CD4-positive, alpha-beta T cell (primary cell): ENCODE data around the gene RASGRF2. TPM values are rescaled to one million over a fixed set of nuclear protein-coding genes. Genes with fewer than 3 reads are reported as not detected.

Experiments
- ATAC-seq: fragments of 200-7000 bp; cut with Tn5 transposase; one replicate; pipeline ENCODE4 v1.10.0; 2022; ENCODE audit warnings: mild to moderate bottlenecking; ENCODE audit not compliant: poor library complexity
- CTCF ChIA-PET: fragments of 350-600 bp; sonication (Branson Sonifier 250); formaldehyde crosslinking; loops from one replicate; lab custom pipeline; 2021; ENCODE audit warnings: antibody characterized with exemption, inconsistent platforms; lab: Charles Lee
- POLR2A ChIA-PET: fragments of 350-600 bp; sonication (Branson Sonifier 250); formaldehyde crosslinking; loops from one replicate; lab custom pipeline; 2021; ENCODE audit warnings: antibody characterized with exemption, inconsistent platforms; lab: Charles Lee
- DNase-seq, 14 experiments: peaks; one replicate each; pipeline ENCODE4 v3.0.0-alpha.2; 2013 to 2020; ENCODE audit warnings: mixed read lengths in 2 of 14
- H3K27ac ChIP-seq, 2 donors: one replicate each; pipeline versions ENCODE4 v1.5.1 to v1.7.0; 2013; ENCODE audit warnings: low read length in 2 of 2, low read depth in 1 of 2, mild to moderate bottlenecking in 1 of 2
- H3K27me3 ChIP-seq, 2 experiments: 1 replicate in 1 of 2; 2 replicates in 1 of 2; pipeline versions ENCODE4 v1.6.1 to v1.7.0; 2013; ENCODE audit warnings: low read length in 2 of 2, control low read depth in 1 of 2, mild to moderate bottlenecking in 1 of 2, moderate library complexity in 1 of 2; ENCODE audit not compliant: insufficient read depth in 2 of 2, control insufficient read depth in 1 of 2
- H3K36me3 ChIP-seq: one replicate; pipeline ENCODE4 v1.6.1; 2013; ENCODE audit warnings: low read length, control low read depth; ENCODE audit not compliant: insufficient read depth
- H3K4me1 ChIP-seq: one replicate; pipeline ENCODE4 v1.6.1; 2013; ENCODE audit warnings: low read length, control low read depth; ENCODE audit not compliant: insufficient read depth
- H3K4me3 ChIP-seq: one replicate; pipeline ENCODE4 v1.5.1; 2013; ENCODE audit warnings: mild to moderate bottlenecking, low read length, moderate library complexity
- H3K9me3 ChIP-seq, 2 experiments: 1 replicate in 1 of 2; 2 replicates in 1 of 2; pipeline versions ENCODE4 v1.6.1 to v1.7.0; 2013; ENCODE audit warnings: low read length in 2 of 2, mild to moderate bottlenecking in 2 of 2, control low read depth in 1 of 2, moderate library complexity in 1 of 2; ENCODE audit not compliant: control insufficient read depth in 1 of 2, insufficient read depth in 1 of 2
- H3K27ac Mint-ChIP-seq: one replicate; pipeline ENCODE4 v1.8.0; 2020; ENCODE audit warnings: mixed read lengths
- H3K27me3 Mint-ChIP-seq: one replicate; pipeline ENCODE4 v1.8.0; 2021; ENCODE audit warnings: mixed read lengths
- H3K36me3 Mint-ChIP-seq: one replicate; pipeline ENCODE4 v1.8.0; 2021; ENCODE audit warnings: low read depth, mixed read lengths
- H3K4me1 Mint-ChIP-seq: one replicate; pipeline ENCODE4 v1.8.0; 2021; ENCODE audit warnings: low read depth, mixed read lengths
- H3K4me3 Mint-ChIP-seq: one replicate; pipeline ENCODE4 v1.8.0; 2020; ENCODE audit warnings: mild to moderate bottlenecking, mixed read lengths
- H3K9me3 Mint-ChIP-seq: one replicate; pipeline ENCODE4 v1.8.0; 2020; ENCODE audit warnings: mixed read lengths
- intact Hi-C, 2 experiments: fragments of 100-400 bp; cut with DNase I in 1 of 2; cut with micrococcal nuclease in 1 of 2; formaldehyde crosslinking; loops; one replicate each; pipeline versions ENCODE4 v1.15.1 to v1.9.0; 2023 to 2025; cut with DNase I, micrococcal nuclease
- total RNA-seq, 174 experiments: library from RNA in 2 of 174; stranded (reverse) in 2 of 174; gene quantifications; one replicate each; pipeline ENCODE4 v1.2.3 and lab custom pipeline; 2021 to 2026
- TF ChIP-seq, protein P1 (sequence below): fragments of 200-600 bp; IDR thresholded peaks from one replicate; pipeline ENCODE4 v1.8.0; 2022; ENCODE audit warnings: antibody characterized with exemption, mild to moderate bottlenecking

The RASGRF2 gene
- total RNA-seq, 2 experiments from 2014 or later = 21.9 to 24.9 TPM

DNA sequence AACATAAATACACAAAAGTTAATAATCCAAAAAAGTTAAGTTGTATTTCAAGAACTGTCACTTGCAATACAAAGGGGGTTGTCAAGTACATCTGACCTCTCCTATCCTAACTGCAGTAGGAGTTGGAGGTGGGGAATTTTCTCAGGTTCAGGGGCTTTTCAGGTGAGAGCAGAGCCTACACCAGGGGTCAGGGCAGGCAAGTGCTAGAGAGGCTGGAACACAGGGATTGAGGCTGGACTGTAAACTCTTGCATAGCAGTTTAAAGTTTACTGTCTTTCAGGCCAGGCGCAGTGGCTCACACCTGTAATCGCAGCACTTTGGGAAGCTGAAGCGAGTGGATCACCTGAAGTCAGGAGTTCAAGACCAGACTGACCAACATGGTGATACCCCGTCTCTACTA, 25.4 kb upstream of the RASGRF2 start:
- peaks cover 4% of the 10 kb centered on the region for H3K4me1 ChIP-seq
- TF ChIP-seq, protein P1, sequence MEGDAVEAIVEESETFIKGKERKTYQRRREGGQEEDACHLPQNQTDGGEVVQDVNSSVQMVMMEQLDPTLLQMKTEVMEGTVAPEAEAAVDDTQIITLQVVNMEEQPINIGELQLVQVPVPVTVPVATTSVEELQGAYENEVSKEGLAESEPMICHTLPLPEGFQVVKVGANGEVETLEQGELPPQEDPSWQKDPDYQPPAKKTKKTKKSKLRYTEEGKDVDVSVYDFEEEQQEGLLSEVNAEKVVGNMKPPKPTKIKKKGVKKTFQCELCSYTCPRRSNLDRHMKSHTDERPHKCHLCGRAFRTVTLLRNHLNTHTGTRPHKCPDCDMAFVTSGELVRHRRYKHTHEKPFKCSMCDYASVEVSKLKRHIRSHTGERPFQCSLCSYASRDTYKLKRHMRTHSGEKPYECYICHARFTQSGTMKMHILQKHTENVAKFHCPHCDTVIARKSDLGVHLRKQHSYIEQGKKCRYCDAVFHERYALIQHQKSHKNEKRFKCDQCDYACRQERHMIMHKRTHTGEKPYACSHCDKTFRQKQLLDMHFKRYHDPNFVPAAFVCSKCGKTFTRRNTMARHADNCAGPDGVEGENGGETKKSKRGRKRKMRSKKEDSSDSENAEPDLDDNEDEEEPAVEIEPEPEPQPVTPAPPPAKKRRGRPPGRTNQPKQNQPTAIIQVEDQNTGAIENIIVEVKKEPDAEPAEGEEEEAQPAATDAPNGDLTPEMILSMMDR = no peak
- H3K27ac ChIP-seq = no peak overlapping the region
- ChIA-PET CTCF (interaction anchor here (0.8 kb wide), 1 partner anchor 174 kb away, joined by 3 read pairs; no protein-coding TSS in a partner anchor), POLR2A (no interaction called here)
- ATAC-seq (no peak), DNase-seq (peak in 3 of 14 experiments; percentile 12 to 21 (median 18))
- H3K4me1 Mint-ChIP-seq = peaks cover 8% of the 10 kb centered on the region
- intact Hi-C loops = loop anchor here in 1 of 2 experiments (2.0 to 10.0 kb wide), 2 partner anchors 174 to 260 kb away; no protein-coding TSS in a partner anchor
- no peaks in the 10 kb centered on the region for H3K27me3 ChIP-seq
- no peaks in the 10 kb centered on the region for H3K27me3 Mint-ChIP-seq
- H3K36me3 Mint-ChIP-seq = no peaks in the 10 kb centered on the region
- no peak overlapping the region for H3K27ac Mint-ChIP-seq
- H3K9me3 ChIP-seq = no peaks in the 10 kb centered on the region
- H3K4me3 Mint-ChIP-seq = no peak overlapping the region
- H3K9me3 Mint-ChIP-seq = no peaks in the 10 kb centered on the region
- no peaks in the 10 kb centered on the region for H3K36me3 ChIP-seq
- H3K4me3 ChIP-seq = no peak overlapping the region

DNA sequence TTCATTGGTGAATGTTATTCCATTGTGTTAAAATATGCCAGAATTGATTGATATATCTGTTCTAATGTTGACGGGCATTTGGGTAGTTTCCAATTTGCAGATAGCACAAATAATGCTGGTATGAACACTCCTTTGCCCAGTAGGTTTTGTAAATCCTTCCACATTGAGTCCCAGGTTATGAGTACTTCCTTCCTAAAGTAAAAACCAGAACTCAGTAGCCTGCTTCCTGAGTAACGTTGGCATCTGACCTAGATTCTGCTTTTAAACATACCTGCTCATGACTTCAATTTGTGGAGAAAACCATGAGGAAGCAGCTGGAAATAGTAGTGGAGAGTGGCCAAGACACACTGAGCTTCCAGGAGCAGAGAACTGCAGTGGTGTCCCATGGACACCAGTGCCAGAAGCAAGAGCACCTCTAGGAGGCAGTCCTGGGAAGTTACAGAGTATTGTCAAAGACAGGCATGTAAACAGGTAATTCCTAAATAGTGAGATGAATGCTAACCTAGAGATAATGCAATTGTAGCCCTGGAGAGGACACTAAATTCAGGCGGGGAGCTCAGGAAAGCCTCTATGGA, 24.3 kb upstream of the RASGRF2 start:
- Mint-ChIP-seq H3K9me3 (no peaks in the 10 kb centered on the region), H3K36me3 (no peaks in the 10 kb centered on the region), H3K4me1 (peaks cover 8% of the 10 kb centered on the region), H3K27me3 (no peaks in the 10 kb centered on the region), H3K27ac (no peak overlapping the region), H3K4me3 (no peak overlapping the region)
- peaks cover 4% of the 10 kb centered on the region for H3K4me1 ChIP-seq
- ChIA-PET CTCF (no interaction called here), POLR2A (interaction anchor here (1.1 kb wide), 1 partner anchor 172 kb away, joined by 3 read pairs; no protein-coding TSS in a partner anchor)
- no peaks in the 10 kb centered on the region for H3K9me3 ChIP-seq
- DNase-seq (peak in 3 of 14 experiments; percentile 14 to 26 (median 17)), ATAC-seq (no peak)
- no peaks in the 10 kb centered on the region for H3K27me3 ChIP-seq
- H3K27ac ChIP-seq = no peak overlapping the region
- intact Hi-C loops = loop anchor here in 1 of 2 experiments (2.0 to 10.0 kb wide), 2 partner anchors 173 to 259 kb away; no protein-coding TSS in a partner anchor
- TF ChIP-seq, protein P1 = peak; percentile 11
- no peaks in the 10 kb centered on the region for H3K36me3 ChIP-seq
- H3K4me3 ChIP-seq = no peak overlapping the region

DNA sequence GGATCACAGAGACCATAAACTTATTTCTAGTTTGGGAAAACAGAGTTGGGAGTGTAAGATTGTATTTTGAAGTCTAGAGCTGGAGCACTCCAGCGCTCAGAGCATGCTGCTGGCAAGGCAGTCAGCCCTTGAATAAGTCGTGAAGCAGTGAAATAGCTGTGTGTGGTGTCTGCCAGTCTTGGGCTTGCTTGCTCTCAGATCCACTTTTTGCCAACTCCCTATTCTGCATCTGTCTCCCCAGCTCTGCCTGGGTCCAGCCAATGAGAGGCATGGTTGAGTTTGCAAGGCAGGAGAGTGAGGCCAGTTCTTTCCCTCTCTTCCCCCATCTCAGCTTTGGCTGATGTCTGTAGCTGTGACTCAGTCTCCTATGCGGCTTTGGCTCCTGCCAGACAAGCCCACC, 23.3 kb upstream of the RASGRF2 start:
- Mint-ChIP-seq H3K4me3 (no peak overlapping the region), H3K27me3 (no peaks in the 10 kb centered on the region), H3K36me3 (no peaks in the 10 kb centered on the region), H3K27ac (no peak overlapping the region), H3K4me1 (peaks cover 8% of the 10 kb centered on the region), H3K9me3 (no peaks in the 10 kb centered on the region)
- H3K27me3 ChIP-seq = no peaks in the 10 kb centered on the region
- no peak for DNase-seq
- no peak overlapping the region for H3K4me3 ChIP-seq
- intact Hi-C loops = loop anchor here in 1 of 2 experiments (10.0 kb wide), 1 partner anchor 258 kb away; no protein-coding TSS in a partner anchor
- TF ChIP-seq, protein P1 = no peak
- ChIA-PET CTCF (no interaction called here), POLR2A (interaction anchor here (1.1 kb wide), 1 partner anchor 171 kb away, joined by 3 read pairs; no protein-coding TSS in a partner anchor)
- H3K36me3 ChIP-seq = no peaks in the 10 kb centered on the region
- no peak overlapping the region for H3K27ac ChIP-seq
- H3K9me3 ChIP-seq = no peaks in the 10 kb centered on the region
- H3K4me1 ChIP-seq = peaks cover 4% of the 10 kb centered on the region
- no peak for ATAC-seq
